Mucosa of descending colon (tissue), 3 donors: ENCODE data around the gene TBX20. TPM values are rescaled to one million over a fixed set of nuclear protein-coding genes. Genes with fewer than 3 reads are reported as not detected.
"Not testable (repeated sequence)": the region's sequence is repeated elsewhere in the genome, so short reads cannot be mapped to it uniquely, and the experiment has no call there.

Source experiments
- ATAC-seq: fragments of 200-7000 bp; cut with Tn5 transposase; one replicate; pipeline ENCODE4 v1.9.1; 2020; ENCODE audit warnings: mild to moderate bottlenecking, moderate library complexity
- DNase-seq, 3 donors: peaks; one replicate each; pipeline ENCODE4 v3.0.0-alpha.2; 2020
- H3K36me3 ChIP-seq: fragments of 200-600 bp; one replicate; pipeline ENCODE4 v1.8.0; 2021; ENCODE audit warnings: low read depth, mild to moderate bottlenecking
- H3K4me1 ChIP-seq: fragments of 200-600 bp; one replicate; pipeline ENCODE4 v1.8.0; 2021; ENCODE audit warnings: low read depth, mild to moderate bottlenecking
- H3K4me3 ChIP-seq: fragments of 200-600 bp; one replicate; pipeline ENCODE4 v1.8.0; 2021; ENCODE audit warnings: mild to moderate bottlenecking
- H3K9me3 ChIP-seq: fragments of 200-600 bp; one replicate; pipeline ENCODE4 v1.8.0; 2021; ENCODE audit warnings: mild to moderate bottlenecking
- intact Hi-C, 2 donors: fragments of 100-400 bp; cut with DNase I in 1 of 2; cut with micrococcal nuclease in 1 of 2; formaldehyde crosslinking; loops; one replicate each; pipeline versions ENCODE4 v1.11.0 to v1.11.1; 2022; cut with DNase I, micrococcal nuclease
- total RNA-seq, 3 donors: library from RNA; stranded (reverse); fragmentation: NEBNext Ultra II Directional in 2 of 3; extraction: Animal tissue kit (Norgen Biotek cat#: 25700) in 2 of 3; gene quantifications; one replicate each; pipeline versions ENCODE4 v1.2.1 to v1.2.4, GENCODE V29; 2021 to 2023
- TF ChIP-seq, protein P1 (sequence below): fragments of 200-600 bp; IDR thresholded peaks from one replicate; pipeline ENCODE4 v1.8.0; 2022; ENCODE audit warnings: antibody characterized with exemption, mild to moderate bottlenecking
- donor health status: DM: no; HTN: no; CAD: no; lungs with moderate emphysema.
- donor health status: DM: no; HTN: no; CAD: no.
- donor health status: DM: no; HTN: yes; CAD: no.

Gene TBX20
- total RNA-seq, 3 donors from 2014 or later = 0.46 TPM; not detected in 2

DNA sequence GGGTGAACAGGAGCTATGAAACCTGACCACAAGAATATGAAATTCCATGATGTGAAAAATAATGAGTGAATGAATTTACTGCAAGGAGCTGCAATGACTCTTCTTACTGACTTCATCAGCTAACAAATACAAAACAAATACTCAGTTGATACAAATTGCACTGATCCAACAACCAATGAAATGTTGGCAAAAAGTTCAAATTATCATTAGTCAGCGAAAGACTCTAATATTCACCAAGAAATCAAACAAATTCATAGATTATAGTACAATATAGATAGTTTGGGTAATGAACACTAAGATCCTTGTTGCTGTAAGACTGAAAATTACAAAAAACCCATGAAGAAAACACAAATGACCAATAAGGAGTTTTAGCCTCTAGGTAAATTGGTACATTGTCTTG is 49.0 kb downstream of the TBX20 start:
- H3K4me1 ChIP-seq, H3K9me3 ChIP-seq, DNase-seq, ATAC-seq, H3K36me3 ChIP-seq, H3K4me3 ChIP-seq, intact Hi-C loops: not testable (repeated sequence)

DNA sequence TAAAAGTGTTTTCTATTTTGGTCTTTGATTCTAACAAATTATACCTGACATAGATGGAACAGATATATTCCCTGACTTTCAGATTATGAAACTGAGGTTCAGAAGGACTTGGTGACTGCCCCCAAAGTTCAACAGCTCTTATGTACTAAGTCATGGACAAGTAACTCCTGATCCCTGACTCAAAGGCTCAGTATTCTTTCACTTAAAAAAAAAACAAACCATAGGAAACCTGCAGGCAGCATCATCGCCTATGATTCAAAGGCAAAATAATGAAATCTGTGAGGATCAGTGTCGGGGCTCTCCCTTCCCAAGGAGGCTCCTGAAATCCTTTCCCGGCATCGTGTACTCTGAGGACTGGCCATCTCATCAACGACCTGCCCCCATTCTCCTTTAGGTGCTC is 49.9 kb downstream of the TBX20 start:
- H3K4me3 ChIP-seq, H3K36me3 ChIP-seq, intact Hi-C loops, DNase-seq, H3K4me1 ChIP-seq, ATAC-seq, H3K9me3 ChIP-seq: not testable (repeated sequence)

DNA sequence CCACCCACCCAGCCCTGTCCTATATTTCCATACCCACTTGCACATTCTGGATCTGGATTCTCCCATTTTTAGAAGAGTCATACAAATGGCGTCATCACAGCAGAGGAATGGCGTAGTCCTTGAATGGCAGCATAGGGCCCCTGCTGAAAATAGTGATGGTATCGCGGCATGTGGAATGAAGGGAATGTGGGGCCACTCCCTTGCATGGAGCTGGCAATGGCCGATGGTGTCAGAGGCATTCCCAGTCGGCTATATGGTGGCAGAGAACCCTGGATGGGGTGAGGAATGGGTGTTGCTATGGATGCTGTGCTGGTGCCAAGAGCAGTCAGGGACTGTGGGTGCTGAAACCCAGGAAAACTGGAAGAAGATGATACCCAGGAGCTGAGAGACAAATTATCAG is 51.5 kb downstream of the TBX20 start:
- H3K36me3 ChIP-seq, DNase-seq, H3K4me1 ChIP-seq, H3K9me3 ChIP-seq, ATAC-seq, intact Hi-C loops, H3K4me3 ChIP-seq: not testable (repeated sequence)

DNA sequence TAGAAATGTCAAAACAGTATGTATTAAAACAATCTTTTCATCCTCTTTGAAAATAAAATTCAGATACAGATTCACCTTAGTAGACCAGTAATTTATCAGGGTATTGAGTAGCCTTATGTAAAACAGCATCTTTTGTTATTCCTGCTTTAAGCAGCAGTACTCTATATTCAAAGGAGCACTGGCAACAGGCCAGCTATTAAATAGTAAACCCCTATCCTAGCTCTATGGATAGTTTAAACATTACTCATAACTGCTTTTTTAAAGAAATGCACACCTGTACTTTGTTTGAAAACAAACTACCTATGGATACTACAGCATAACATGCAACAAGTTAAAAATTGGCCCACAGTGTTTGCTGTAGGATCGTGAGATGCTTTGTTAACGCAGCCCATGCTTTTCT is 53.7 kb downstream of the TBX20 start:
- H3K36me3 ChIP-seq, H3K9me3 ChIP-seq, intact Hi-C loops, H3K4me3 ChIP-seq, ATAC-seq, H3K4me1 ChIP-seq, DNase-seq: not testable (repeated sequence)

DNA sequence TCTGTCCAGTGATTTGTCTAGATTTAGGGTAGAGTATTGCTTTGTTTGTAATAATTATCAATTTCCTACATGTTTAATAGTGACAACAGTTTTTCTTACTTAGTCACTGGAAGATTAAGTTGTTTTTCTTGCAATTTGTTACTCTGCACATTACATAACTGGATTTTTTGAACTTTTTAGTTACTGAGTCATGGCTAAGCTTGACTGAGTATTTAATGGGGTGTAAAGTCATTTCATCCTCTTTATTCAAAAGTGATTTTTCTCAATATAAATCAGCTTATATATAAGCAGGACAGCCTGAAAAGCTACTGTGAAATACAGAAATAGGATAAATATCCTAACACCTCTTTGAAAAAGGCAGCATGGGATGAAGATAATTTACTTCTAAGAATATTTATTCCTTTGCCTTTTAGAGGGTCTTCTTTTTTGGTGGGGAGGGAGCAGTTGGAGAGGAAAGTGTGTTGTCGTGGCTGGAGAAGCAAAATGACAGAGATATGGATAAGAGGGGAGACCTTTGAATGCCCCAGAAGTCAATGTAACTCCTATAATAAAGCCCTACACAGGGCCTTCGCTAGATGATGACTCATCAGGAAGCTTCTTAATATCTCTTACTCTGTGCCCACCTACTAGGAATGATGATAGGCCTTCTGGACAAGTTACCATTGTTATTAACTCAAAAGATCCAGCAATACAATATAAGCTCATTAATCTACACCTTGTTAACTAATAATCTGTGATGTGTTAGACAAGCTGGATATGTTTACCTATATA is 55.3 kb downstream of the TBX20 start:
- DNase-seq, H3K9me3 ChIP-seq, ATAC-seq, H3K4me3 ChIP-seq, H3K36me3 ChIP-seq, intact Hi-C loops, H3K4me1 ChIP-seq: not testable (repeated sequence)

DNA sequence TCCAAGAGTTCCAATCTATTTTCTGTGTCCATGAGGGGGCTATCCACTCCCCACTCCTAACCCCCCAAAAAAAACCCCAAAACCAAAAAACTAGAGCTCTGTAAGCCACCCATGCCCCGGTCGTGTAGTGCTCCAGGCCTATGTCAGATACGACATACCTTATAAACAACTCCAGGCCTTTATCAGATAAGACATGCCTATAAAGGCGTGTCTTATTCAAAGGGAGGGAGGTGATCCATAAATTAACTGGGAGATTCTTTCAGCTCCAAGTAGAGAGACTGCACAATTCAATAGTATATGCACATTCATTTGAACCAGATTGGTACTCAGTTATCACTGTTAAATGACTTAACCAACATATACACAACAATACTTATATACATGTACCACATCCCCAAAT is 62.3 kb downstream of the TBX20 start:
- ATAC-seq, H3K9me3 ChIP-seq, DNase-seq, H3K4me1 ChIP-seq, H3K36me3 ChIP-seq, H3K4me3 ChIP-seq, intact Hi-C loops: not testable (repeated sequence)

DNA sequence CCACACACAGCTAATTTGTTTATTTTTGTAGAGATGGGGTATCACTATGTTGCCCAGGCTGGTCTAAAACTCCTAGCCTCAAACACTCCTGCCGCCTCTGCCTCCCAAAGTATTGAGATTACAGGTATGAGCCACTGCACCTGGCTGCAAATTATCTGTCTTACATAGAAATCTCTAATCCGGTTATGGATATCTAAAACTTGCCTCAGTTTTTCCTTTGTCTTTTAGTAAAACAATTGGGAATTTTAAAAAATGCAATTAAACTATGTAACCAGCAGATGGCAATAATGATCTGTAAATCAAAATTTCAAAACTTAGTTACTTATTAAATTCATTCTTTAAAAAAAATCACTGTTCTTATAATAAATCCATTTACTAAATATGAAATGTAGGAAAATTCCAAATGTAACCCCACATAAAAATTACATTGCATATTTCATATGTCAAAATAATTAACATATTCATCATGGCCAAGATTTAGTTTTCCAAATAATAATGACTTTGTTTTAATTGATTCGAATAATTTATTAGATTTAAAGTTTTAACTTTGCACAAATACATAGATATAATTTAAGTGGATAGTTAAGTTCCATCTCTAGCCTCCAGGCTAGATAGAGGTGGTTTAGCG is 63.6 kb downstream of the TBX20 start:
- ATAC-seq, H3K9me3 ChIP-seq, H3K4me3 ChIP-seq, H3K4me1 ChIP-seq, DNase-seq, H3K36me3 ChIP-seq, intact Hi-C loops: not testable (repeated sequence)

DNA sequence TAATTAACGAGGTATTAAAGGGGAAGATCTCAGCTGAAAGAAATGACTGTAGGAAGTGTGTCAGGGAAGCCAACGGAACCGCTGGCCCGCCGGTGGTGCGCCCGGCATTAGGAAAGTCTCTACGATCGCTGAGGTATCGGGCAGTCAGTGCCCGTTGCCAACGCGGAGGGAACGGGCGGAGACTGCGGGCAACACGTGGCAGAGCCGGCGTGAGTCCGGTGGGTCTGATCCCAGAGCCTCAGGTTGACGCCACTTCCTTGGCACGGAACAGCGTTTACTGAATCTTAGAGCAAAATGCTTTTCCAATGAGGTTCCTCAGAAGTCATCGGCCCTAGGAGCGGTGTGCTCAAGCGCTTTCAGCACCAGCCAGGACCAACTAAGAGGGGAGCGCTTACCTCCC is 67.1 kb downstream of the TBX20 start:
- not testable (repeated sequence) for ATAC-seq, H3K36me3 ChIP-seq, H3K4me3 ChIP-seq, H3K9me3 ChIP-seq, DNase-seq, H3K4me1 ChIP-seq
- intact Hi-C loops = loop anchor here in 1 of 2 donors (10.0 kb wide), 1 partner anchor 348 kb away; no protein-coding TSS in a partner anchor

DNA sequence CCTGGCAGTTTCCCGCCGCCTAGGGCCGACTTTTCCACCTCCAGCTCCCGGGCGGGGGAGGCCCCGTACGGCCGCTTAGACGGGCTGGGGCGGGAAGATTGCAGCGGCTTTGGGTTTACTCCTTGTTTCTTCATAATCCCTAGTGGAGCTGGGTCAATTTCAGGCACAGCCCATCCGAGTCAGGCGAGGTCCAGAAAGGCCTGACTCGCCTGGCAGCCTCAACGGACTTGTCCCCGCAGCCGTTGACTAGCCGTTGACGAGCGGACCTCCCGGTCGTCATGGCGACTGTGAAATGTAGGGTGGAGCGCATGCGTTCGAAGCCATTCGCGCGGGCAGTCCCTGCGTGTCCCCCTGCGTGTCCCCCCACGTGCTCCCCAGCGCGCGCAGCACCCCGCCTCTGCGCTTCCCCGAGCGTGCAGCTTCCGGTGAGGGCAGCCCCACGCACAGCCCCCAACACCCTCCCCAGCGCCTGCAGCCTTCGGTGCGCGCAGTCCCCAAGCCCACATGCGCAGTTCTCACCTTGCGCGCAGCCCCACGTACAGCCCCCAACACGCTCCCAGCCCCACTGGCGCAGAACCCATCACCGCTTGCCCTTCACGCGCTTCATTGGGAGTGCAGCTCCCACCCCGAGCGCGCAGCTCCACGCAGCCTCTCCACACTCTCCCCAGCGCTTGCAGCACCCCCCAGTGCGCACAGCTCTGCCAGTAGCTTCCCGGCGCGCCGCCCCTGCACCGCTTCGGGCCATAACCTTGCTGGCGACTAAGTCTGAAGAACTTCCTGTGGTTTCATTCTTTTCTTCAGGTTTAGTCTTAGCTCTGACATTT is 67.8 kb downstream of the TBX20 start:
- peak in 2 of 3 donors; percentile 18 to 45 for DNase-seq
- peaks cover 8% of the 10 kb centered on the region for H3K4me1 ChIP-seq
- no peaks in the 10 kb centered on the region for H3K9me3 ChIP-seq
- intact Hi-C loops = loop anchor here in 1 of 2 donors (10.0 kb wide), 1 partner anchor 349 kb away; no protein-coding TSS in a partner anchor
- no peaks in the 10 kb centered on the region for H3K36me3 ChIP-seq
- peak; percentile 26 for ATAC-seq
- no peak overlapping the region for H3K4me3 ChIP-seq
- TF ChIP-seq, protein P1, sequence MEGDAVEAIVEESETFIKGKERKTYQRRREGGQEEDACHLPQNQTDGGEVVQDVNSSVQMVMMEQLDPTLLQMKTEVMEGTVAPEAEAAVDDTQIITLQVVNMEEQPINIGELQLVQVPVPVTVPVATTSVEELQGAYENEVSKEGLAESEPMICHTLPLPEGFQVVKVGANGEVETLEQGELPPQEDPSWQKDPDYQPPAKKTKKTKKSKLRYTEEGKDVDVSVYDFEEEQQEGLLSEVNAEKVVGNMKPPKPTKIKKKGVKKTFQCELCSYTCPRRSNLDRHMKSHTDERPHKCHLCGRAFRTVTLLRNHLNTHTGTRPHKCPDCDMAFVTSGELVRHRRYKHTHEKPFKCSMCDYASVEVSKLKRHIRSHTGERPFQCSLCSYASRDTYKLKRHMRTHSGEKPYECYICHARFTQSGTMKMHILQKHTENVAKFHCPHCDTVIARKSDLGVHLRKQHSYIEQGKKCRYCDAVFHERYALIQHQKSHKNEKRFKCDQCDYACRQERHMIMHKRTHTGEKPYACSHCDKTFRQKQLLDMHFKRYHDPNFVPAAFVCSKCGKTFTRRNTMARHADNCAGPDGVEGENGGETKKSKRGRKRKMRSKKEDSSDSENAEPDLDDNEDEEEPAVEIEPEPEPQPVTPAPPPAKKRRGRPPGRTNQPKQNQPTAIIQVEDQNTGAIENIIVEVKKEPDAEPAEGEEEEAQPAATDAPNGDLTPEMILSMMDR = no peak

DNA sequence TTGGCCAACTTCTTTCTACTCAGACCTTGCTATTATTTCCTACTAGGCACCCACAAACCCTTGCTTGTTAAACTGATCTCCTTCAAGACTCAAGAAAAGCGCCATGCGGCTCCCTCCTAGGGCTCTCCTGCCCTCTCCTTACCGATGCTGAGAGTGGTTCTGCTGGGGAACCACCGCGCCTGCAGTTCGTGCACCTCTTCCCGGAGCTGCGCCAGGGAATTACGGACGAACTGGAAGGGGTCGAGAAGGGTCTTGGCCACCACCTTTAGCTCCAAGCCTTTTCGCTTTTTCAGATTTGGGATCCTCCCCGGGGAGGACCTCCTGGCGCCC is 68.4 kb downstream of the TBX20 start:
- not testable (repeated sequence) for H3K36me3 ChIP-seq, H3K4me1 ChIP-seq, DNase-seq, H3K4me3 ChIP-seq, ATAC-seq, H3K9me3 ChIP-seq
- intact Hi-C loops = loop anchor here in 1 of 2 donors (10.0 kb wide), 1 partner anchor 349 kb away; no protein-coding TSS in a partner anchor

DNA sequence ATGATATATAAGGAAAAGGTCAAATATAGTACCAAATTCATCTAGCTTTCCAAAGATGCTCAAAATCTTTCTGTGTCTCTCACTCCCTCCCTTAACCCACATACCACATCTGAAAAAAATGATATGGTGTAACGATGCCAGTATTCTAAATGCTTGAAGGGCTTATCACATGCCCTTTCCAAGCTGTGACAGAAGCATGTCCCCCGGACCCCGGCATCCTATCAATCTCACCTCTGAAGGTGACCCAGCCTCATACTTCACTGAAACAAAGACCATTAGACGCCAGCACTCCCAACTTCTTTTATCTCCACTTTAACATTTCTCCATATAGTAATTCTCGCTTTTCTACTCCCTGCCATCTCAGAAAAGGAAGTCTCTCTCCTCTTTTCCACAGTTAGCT is 68.9 kb downstream of the TBX20 start:
- intact Hi-C loops = loop anchor here in 1 of 2 donors (10.0 kb wide), 1 partner anchor 350 kb away; no protein-coding TSS in a partner anchor
- not testable (repeated sequence) for H3K9me3 ChIP-seq, ATAC-seq, H3K4me1 ChIP-seq, DNase-seq, H3K4me3 ChIP-seq, H3K36me3 ChIP-seq

DNA sequence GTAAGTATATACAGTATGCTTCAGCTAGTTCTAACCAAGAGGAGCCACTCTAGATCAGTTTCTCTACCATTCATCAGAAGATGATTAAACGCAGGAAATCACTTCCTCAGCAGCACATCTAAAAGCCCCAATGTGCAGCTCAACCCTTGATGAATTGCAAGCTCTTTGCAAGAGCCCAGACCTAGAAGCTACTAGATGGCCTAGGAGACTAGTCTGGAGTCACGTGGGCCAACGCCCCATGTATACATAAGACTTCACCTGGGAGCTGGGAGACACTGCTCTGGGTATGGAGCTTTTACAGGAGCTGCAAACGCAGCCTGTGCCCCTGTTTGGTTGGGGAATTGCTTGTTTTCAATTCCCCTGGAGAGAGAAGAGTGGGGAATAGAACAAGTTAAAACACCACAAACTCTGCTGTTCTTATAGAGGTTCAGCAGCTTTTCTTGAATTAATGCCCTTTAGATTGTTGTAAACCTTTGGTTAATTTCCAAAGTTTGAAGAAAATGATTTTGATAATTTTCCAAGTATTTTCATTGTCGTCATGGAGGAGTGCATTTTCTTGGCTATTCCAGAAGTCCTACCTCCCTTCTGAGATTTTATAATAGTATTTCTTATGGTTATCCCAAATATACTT is 69.9 kb downstream of the TBX20 start:
- not testable (repeated sequence) for H3K4me3 ChIP-seq
- intact Hi-C loops = loop anchor here in 1 of 2 donors (10.0 kb wide), 1 partner anchor 351 kb away; no protein-coding TSS in a partner anchor

More for the DNA sequence above, 69.9 kb downstream of the TBX20 start:
- H3K4me1 ChIP-seq, H3K36me3 ChIP-seq, H3K9me3 ChIP-seq, ATAC-seq, DNase-seq: not testable (repeated sequence)
